Stimulated activated CD8-positive, alpha-beta memory T cell treated with anti-CD3 and anti-CD28 coated beads, Interleukin-15, amount 100 ng/mL, for 48 hours (primary cell): Measurements from ENCODE around the gene GGCX.
"Not testable (repeated sequence)": the region's sequence is repeated elsewhere in the genome, so short reads cannot be mapped to it uniquely, and the experiment has no call there.

ENCODE experiments used
- DNase-seq, 2 donors: peaks; one replicate each; pipeline ENCODE4 v3.0.0-alpha.2; 2020; ENCODE audit warnings: low read depth in 2 of 2

The GGCX gene

DNA sequence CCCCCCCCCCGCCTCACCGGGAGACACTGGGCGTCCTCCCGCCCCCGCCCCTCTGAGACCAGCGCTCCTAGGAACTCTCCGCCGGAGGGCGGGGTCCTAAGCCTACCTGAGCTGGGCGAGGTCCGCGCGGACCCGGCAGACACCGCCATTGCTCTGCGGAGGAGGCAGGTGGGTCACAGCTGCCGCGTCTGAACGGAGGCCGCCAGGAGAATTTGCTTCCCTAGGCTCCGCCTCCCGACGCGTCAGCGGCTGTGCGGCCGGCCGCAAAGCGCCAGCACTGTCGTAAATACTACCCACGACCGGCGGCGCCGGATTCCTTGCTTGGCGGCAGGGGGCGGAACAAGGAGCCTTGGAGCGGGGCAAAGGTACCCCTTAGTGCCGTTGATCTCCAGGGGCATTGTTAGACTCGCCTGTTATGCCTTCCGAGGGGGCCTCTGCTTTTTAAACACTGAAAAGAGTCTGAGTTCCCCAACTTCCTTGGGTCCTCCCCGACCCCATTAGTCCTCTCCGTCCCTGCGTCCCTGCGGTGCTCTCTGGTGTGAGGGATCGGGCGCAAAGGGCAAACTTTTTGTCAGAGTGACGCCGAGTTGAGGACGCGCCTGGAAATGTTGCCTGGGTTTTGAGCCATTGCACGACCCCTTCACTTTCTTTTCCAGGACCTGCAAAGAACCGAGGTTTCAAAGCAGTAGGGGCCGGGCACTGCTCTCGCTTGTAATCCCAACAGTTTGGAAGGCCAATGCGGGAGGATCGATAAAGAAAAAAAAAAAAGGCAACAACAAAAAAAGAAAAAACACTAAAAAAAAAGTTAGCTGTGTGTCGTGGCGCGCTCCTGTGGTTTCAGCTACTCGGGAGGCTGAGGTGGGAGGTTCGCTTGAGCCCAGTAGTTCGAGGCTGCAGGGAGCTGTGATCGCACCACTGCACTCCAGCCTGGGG, at the start of gene GGCX:
Gene GGCX, minus strand, starts transcription at position 214 of the 933 bp plus-strand sequence. Its CDS starts 65 bp downstream, at position 149.
- peak; percentile 92 to 94 for DNase-seq

DNA sequence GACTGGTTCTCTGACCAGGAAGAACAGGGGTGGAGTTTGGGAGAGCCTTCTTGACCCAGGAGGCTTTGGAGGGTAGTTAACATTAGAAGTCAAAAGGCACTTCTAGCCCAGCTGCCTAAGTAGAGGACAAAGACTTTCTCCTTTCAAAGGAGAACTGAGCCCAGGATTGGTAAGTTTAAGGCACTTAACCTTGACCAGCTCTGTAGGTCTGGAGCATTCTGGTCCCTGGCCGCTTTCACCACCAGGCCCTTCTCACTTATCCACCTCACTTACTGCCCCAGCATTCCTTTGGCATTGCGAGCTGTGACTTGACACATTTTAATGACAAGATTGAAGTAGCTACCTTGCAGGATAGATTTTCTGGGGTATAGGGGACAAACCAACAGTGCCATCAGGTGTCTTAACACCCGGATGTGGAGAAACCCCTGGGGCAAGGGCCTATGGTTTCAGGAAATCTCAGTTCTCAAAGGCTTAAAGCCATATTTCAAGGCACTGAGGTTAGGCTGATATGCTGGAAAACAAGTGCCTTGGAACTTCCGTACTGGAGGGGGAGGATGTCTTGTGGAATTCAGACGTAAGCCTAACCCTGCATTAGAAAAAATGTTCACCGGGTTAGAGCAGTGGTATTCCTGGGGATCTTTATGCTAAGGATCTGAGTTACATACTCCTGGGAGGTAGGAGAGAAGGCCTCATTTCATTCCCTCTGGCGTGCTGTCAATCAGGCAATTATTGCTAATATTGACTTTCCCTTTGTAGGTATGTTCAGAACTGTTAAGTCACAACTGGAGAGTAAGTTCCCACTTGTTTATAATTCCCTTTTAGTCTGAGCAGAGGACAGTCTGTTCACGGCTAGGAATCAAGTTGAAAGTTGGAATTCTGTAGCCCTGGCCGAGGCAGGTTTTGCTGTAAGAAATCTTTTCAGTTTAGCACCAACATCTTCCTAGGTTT, 46.2 kb upstream of the GGCX start:
- DNase-seq: no peak

DNA sequence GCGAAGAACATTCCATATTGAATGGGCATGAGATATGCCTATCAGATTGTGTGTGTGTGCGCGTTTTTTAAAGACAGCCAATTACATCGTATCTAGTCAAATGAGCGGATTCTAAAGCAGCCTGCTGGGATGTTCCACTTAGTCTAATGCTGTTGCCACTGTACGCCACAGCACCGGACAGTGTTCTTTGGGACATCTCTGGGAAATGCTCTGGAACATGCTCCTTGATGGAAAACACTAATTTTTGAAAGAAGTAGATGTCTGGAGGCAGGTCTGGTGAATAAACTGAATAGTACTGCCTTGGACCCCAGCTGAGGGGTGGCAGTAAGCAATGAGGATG, 44.8 kb upstream of the GGCX start:
- no peak for DNase-seq

DNA sequence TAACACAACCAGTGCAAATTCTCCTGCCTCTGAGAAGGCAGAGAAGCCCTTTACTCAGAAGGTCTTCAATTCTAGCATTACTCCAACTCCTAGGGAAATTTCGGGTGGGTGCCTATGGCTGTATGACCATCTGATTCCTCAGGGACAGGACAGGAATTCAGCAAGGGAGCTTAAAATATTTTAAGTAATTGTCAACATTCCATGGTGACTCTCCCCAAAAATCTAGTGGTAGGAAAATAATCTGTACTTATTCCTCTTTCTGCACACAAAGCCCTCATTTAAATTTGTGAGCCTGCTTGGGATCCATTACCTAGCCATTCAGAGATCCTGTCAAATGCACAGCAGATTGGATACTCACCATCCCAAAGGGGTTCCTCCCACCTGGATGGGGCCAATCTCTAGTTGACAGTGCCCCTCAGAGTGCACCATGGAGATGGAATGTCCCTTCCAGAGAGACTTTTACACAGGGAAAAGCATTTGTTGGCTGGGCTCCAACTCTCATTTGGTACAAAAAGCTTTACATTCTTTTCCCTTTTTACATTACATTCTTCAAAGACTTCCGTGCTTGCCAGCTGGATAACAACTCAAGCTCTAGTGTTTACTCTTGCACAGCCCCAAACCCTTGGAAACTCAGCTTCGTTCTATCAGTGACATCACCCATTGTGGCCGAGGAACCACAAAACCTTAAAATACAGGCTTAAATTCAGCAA, 44.3 kb upstream of the GGCX start:
- no peak for DNase-seq

DNA sequence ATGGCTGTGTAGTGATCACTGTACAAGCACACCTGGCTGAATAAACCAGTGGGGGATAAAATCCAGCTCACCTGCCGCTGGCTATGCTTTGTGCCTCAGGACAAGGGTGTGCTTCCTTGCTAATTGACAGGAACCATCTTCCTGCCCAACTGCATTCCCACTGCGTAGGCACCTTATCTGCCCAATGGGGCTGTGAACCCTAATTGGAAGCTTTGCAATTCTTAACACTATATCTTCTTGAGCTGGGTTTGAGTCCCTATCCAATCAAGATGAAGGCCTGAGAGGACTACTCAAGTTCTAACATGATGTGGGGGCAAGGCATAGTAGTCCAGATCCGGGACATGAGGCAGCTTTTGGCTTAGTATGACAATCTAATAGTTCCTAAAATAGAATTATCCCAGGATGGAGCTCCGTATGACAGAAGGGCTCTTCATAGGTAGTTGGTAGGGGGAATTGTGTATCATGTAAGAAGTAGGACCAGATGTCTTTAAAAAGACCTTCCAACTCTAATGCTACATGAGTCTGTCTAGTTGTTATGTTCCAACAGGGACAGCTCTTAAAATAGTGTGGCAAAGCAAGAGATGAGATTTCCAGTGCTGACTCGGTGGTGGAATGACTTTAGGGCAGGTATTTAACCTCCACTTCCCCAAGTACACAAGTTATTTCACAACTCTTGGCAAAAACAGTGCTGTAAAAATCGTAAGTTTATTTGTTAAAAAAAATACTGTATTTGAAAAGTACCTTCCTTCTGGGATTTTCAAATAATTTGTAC, 43.5 kb upstream of the GGCX start:
- no peak for DNase-seq

DNA sequence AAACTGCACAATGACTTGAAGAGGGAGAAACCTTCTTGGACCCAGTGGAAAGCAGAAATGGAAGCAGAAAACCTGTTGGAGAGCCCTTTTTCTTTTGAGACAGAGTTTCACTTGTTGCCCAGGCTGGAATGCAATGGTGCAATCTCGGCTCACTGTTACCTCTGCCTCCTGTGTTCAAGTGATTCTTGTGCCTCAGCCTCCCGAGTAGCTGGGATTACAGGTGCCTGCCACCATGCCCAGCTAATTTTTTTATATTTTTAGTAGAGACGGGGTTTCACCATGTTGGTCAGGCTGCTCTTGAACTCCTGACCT, 42.8 kb upstream of the GGCX start:
- not testable (repeated sequence) for DNase-seq

DNA sequence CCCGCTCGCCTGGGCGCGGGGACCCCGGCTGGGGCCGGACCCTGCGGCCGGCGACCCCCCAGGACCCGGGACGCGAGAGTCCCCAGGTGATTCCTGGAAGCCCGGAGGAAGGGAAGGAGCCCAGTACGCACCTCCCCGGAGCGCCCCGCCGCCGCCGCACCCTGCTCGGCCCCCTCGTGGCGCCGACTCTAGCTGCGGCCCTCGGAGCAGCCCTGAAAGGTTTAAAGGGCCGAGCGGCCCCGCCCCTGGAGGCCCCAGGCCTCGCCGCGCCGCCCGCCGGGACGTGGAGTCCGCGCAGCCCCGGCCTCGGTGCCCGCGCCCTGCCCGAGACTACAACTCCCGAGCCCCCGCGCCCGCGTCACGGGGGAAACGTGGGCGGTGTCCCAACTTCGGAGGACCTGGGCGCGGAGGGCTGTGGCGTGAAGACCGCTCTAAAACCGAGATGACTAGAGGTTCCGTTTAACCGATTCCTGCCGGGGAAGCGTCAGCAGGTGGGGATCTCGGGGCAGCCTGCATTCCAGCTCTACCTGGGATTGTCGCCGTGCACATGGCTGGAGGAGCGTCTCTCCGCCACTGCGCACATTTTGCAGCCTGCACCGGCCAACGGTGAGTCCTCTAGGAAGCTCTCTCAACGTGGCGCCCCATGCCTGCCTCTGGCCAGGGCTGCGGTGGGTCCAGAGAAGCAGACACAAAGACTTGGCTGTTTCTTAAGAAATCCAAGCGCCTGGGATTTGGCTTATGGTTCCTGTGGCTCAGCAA, 41.4 kb upstream of the GGCX start, which contains the start of gene TMEM150A:
Gene TMEM150A, minus strand, starts transcription at position 223 of the 759 bp plus-strand sequence. CDS start 750 bp downstream, outside the sequence.
- DNase-seq: peak; percentile 87 to 88

DNA sequence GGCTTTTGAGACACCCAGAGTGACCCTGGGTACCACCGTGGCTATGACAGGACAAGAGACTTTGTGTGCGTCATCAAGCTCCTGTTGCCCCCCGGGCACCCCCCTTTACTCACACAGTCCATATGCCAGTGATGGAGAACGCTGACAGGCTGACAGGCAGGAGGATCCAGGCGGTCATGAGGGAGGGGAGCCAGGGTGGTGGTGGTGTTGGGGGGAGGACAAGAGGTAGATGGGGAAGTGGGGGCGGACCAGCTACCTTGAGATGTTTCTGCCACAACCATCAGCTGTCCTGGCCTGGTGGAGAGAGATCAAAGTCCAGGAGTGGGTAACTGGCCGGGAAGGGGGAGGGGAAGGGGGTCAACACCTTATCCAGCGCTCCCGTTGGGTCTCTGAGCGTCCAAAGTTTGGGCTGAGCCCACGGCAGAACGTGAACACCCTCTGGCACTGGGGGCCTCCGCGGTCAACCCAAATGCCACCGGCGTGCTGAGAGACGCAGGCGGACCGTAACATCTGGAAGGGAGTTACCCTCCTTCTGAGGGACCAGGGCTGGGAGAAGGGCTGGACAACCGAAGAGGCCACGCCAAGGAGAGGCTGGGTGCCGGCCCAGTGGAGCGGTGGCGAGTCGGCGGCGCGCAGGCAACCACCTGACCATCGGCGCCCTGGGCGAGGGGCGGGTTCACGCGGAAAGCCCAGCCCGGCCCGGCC, 40.6 kb upstream of the GGCX start:
- no peak for DNase-seq

DNA sequence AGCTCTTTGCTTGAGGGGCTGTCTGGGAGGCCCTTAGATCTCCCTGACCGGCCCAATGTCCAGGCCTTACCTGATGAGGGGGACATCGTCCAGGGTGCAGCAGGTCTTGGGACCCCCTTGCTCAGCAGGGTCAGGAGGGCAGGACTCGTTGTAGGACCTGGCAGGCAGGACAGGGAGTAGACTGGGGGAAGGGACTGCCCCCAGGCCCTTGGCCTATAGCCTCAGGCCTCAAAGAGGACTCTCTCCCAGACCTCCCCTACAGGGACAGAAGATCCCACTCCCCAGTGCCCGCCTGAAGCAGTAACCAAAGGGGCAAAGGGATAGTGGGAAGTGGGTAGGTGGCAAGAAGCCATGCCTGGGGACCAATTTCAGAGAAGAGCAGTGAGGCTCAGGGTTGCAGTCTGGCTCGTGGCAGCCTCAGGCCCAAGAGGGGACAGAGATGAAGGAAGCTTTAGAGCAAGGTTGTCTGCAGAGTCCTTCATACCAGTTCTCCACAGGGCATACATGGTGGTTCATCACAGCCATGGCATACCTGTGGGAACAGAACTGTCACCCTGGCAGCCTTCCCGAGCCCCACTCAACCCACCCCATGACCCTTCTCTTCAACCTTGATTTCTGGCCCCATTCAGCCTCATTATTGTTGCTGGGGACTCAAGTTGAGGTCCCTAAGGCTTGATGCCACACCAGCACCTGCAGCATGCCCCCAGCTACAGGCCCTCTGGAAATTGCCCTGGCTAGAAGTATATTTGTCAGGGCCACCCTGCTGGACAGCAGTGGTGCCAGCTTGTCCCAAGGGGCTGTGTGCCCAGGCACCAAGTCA, 39.9 kb upstream of the GGCX start:
- DNase-seq: no peak

DNA sequence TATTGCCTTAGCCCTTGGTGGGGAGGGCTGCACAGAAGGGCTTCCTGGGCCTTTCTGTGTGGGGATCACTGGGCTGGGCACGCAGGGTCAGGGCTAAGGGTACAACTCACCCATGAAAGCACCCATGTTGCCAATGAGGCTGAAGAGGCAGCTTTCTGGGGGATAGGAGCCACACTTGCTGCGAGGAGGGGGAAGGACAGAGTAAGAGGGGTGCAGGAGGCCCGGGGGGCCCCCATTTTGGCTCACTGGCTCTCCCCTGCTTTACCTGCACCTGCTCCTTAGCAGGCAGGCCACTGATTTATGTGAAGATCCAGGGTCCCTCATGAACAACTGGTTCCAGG, 38.9 kb upstream of the GGCX start:
- DNase-seq: no peak

DNA sequence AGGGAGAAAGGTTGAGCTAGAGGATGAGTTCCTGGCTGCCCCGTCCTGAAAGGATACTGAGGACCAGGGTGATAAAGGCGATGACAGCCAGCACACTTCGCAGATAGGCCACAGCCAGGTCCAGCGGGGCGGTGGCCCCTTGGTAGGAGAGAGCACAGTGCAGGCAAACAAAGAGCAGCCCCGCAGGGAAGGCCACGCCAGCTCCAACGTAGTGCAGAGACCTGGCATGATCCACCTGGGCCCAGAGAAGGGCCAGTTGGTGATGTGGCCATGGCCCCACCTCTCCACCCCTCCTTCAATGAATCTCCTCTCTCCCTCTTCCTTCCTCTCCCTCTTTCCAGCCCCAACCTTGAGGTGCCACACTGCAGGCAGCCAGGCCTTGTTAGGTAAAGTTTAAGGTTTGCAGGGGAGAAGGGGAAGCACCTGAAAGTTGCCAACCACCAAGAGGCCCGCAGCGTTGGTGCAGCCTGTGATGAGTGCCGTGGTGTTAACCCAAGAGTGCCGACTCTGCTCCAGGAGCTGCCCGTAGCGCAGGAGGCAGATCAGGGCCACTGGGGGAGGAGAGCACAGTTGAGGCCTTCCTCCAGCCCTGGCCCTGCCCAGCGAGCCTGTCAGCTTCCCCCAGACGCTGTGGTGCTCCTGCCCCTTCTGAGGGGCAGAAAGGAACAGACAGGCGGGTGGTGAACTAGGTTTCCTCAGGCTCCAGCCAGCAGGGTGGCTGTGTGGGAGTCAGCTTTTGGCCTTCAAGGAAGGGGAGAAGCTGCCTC, 38.4 kb upstream of the GGCX start:
- no peak for DNase-seq

DNA sequence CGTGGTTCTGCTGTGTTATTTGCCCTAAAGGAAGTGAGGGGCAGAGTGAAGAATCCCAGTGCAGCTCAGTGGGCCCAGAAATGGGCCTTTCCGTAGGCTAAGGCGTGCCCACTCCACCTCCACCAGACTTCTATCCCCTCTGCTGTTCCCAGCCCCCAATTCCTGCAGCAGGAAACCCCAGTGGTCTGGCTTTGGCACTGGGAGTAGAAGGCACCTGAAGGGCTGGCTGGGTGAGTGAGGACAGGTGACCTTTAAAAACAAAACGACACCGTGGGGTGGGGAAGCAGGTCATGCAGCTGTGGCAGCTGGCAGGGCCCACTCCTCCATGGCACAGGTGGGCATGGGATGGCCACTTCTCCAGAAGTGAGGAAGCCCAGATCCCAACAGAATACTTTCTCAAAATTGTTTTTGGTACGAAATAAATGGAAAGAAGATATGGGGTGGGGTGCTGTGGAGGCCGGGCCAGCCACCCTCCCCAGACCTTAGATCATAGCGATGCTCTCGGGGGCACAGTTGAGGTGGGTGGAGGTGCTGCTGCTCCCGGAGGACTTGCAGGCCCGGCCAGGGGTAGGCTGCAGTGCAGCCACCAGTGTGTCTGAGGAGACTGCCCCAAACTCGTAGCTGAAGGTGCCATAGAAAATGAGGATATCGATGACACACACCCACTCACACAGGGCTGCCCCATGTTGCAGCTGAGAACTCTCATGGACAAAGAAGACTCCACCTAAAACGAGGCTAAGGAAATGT, 37.5 kb upstream of the GGCX start:
- no peak for DNase-seq

DNA sequence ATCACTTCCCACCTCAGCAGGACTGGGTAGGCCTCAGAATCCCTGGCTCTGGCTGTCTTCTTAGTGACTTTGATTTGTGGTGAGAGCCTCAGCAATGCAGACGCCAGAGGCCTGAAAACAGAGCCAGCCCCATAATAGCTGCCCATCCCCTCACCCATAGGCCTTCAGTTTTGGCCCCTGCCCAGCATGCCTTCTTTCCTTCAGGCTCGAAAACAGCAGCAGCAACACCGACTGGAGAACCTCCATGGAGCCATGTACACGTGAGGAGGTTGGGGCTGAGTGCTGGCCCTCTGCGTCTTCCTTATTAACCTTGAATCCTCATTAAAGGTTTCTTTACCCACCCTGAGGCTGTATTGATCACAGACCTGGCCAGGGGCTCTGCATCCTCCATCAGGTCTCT, 35.9 kb upstream of the GGCX start:
- DNase-seq: no peak

DNA sequence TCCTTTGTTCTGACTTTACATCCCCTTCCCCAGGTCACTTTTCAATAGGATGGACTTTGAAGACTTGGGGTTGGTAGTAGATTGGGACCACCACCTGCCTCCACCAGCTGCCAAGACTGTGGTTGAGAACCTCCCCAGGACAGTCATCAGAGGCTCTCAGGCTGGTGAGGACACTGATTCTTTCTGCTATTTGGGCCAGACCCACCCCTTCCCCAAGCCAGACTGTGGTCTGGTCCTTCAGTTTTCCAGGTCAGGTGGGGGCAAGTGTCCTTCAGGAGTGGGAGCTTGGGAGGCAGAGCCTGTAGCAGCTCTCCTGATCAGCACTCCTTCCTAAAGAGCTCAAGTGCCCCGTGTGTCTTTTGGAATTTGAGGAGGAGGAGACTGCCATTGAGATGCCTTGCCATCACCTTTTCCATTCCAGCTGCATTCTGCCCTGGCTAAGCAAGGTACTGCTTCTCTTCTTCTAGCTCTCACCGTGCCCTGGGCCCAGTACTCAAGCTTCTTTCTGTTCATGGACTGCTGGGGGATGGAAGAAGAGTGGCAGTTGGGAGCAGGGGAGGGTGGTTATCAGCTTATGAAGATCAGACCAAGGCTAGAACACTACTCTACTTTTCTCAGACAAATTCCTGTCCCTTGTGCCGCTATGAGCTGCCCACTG, 35.3 kb upstream of the GGCX start:
- DNase-seq: no peak

DNA sequence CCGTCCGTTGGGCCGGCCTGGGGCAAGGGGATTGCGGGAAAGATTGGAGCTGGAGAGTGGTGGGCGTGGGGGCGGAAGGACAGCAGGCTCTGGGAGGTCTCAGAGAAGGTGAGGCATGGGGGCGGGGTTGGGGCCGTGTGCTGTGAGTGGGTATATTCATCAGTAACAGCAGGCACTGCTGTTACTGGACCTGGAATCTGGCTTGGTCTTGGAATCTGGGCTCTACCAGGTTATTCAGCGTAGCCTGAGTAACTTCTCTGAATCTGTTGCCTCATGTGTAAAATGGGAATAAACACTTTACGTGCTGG, 34.7 kb upstream of the GGCX start:
- no peak for DNase-seq

DNA sequence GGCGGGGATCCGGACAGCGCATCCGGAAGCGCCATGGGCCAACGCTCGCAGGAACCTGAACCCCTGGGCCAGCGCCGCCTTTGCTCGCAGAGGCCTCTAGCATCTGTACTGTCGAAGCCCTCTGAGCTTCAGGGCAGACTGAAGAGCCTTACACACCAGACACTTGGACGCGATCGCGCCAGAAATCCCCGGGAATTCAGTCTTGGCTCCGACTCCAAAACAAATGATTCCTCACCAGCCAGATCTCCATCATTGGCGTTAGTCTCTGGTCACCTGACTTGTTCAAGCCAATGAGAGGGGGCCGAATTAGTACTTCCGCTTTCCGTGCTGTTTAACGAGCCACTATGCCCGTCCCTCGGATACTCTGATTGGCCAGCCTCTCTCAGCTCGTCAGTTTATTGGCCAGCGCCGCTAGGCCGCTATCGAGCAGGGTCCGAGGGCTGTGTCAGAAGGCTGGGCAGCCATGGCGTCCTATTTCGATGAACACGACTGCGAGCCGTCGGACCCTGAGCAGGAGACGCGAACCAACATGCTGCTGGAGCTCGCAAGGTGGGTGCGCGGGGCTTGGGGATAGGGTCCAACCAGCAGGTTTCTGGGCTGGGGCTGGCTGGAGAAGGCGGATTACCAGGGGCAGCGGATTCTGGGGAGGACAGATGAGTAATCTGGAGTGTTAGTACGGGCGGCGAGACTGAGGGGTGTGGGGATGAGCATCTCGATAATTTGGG, 34.2 kb upstream of the GGCX start, which contains the start of gene RNF181:
Gene RNF181, plus strand, starts transcription at position 445 of the 725 bp plus-strand sequence. Its CDS starts 19 bp downstream, at position 464.
- peak; percentile 87 for DNase-seq
